ENCODE measurements around the gene PPM1J.

- TF ChIP-seq CTCF (conservative IDR thresholded peaks at IDR 0.05; ENCODE audit: low read depth, low read length): peak; percentile 44
- no peak for TF ChIP-seq EZH2 (IDR thresholded peaks at IDR 0.05; ENCODE audit: borderline replicate concordance, low read depth, low read length, poor library complexity, severe bottlenecking)
These were observed 41.3 kb downstream of the PPM1J start for GRCh38 chr1:112673592-112674439.
